Measurements from ENCODE around the gene ZNF557.
A peak's percentile ranks its signal among the peaks of the same experiment; 100 is the strongest.
"Not testable (repeated sequence)": the region's sequence is repeated elsewhere in the genome, so short reads cannot be mapped to it uniquely, and the experiment has no call there.

ZNF557 gene

DNA sequence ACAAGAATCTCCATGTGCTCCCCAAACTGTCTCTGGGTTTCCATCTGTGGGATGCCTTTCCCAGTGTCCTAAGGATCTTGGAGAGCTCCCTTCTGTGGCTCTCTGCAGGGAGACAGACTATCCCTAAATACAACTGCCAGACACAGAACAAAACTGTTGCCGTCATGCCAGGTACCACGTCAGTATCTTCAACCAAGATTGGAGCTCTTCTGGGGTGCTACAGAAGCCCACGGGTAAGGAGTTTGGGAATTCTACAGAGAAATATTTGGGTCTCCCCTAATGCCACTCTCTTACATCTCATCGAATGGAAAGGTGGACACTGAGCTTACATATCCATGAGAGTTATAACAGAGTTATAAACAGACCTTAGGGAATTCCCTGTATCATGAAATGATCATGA lies 6.2 kb upstream of the ZNF557 start:
- TF ChIP-seq, protein P1, sequence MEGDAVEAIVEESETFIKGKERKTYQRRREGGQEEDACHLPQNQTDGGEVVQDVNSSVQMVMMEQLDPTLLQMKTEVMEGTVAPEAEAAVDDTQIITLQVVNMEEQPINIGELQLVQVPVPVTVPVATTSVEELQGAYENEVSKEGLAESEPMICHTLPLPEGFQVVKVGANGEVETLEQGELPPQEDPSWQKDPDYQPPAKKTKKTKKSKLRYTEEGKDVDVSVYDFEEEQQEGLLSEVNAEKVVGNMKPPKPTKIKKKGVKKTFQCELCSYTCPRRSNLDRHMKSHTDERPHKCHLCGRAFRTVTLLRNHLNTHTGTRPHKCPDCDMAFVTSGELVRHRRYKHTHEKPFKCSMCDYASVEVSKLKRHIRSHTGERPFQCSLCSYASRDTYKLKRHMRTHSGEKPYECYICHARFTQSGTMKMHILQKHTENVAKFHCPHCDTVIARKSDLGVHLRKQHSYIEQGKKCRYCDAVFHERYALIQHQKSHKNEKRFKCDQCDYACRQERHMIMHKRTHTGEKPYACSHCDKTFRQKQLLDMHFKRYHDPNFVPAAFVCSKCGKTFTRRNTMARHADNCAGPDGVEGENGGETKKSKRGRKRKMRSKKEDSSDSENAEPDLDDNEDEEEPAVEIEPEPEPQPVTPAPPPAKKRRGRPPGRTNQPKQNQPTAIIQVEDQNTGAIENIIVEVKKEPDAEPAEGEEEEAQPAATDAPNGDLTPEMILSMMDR (IDR thresholded peaks at IDR 0.05; ENCODE audit: low read depth, low read length) = no peak
- no peak for DNase-seq (ENCODE audit: extremely low read depth, low read depth)

DNA sequence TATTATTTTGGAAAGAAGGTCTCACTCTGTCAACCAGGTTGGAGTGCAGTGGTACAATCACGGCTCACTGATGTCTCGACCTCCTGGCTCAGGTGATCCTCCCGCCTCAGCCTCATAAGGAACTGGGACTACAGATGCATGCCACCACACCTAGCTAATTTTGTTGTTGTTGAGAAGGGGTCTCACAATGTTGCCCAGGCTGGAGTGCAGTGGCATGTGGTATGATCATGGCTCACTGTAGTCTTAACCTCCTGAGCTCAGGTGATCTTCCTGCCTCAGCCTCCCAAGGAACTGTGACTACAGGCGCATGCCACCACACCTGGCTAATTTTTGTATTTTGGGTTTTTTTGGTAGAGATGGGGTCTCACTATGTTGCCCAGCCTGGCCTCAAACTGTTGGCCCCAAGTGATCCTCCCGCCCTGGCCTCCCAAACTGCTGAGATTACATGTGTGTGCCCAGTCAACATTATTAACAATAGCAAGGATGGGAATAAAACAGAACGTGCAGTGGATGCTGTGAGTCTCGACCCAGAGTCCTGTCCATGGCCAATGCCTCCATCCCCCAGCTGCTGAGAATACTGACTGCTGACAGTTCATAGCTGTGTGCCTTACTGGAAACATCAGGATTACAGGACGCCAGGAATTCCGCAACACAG lies 5.6 kb upstream of the ZNF557 start:
- TF ChIP-seq, protein P1 (IDR thresholded peaks at IDR 0.05; ENCODE audit: low read depth, low read length) = no peak
- no peak for DNase-seq (ENCODE audit: extremely low read depth, low read depth)

DNA sequence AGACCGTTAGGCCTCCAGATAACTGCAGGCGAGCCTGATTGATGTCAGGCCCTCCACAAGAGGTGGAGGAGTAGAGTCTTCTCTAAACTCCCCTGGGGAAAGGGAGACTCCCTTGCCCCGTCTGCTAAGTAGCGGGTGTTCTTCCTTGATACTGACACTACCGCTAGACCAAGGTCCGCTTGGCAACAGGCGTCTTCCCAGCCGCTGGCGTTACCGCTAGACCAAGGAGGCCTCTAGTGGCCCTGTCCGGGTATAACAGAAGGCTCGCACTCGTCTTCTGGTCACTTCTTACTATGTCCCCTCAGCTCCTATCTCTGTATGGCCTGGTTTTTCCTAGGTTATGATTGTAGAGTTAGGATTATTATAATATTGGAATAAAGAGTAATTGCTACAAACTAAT lies 2.4 kb upstream of the ZNF557 start:
- TF ChIP-seq, protein P1 (IDR thresholded peaks at IDR 0.05; ENCODE audit: low read depth, low read length) = peak; percentile 9
- DNase-seq (ENCODE audit: extremely low read depth, low read depth) = not testable (repeated sequence)

DNA sequence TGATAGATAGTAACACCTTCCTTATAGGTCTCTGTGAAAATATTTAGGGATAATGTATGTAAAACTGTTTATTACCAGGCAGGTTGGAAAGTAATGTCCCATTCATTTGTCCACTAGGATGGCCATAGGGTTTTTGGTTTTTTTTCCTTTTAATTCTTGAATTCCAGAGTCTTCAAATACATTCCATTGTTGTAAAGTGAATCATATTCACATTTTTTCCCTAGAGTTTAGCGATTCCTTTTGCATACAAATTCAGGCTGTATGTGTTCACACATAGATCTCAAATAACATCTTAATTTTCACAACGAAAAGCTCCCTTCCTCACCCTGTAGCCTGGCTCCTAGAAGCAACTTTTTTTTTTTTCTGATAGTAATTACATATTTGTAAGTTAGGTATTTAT lies 1.8 kb upstream of the ZNF557 start:
- no peak for DNase-seq (ENCODE audit: extremely low read depth, low read depth)
- TF ChIP-seq, protein P1 (IDR thresholded peaks at IDR 0.05; ENCODE audit: low read depth, low read length) = no peak

DNA sequence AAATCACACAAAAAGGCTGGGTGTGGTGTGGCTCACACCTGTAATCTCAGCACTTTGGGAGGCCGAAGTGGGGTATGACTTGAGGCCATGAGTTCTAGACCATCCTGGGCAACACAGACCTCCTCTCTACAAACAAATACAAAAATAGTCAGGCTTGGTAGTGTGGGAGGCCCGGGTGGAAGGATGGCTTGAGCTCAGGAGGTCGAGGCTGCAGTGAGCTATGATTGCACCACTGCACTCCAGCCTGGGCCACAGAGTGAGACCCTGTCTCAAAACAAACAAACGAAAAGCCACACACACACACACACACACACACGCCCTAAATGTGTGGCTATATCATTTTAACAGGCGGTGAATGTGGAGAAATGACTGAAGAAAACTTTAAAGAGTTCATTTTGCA lies 904 bp upstream of the ZNF557 start:
- TF ChIP-seq, protein P1 (IDR thresholded peaks at IDR 0.05; ENCODE audit: low read depth, low read length) = no peak
- no peak for DNase-seq (ENCODE audit: extremely low read depth, low read depth)

DNA sequence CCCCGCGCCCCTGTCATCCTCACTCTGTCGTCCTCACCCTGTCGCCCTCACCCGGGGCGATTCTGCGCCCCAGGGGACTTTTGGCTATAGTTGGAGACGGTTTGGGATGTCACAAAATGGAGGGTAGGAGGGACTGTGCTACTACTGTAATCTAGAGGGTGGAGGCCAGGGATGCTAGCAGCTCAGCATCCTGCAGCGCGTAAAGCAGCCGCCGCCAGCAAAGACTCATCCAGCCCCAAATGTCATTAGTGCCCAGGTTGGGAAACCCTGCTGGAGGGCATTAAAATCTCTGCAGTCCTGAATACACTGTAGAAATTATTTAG lies 362 bp downstream of the ZNF557 start:
- TF ChIP-seq, protein P1 (IDR thresholded peaks at IDR 0.05; ENCODE audit: low read depth, low read length) = no peak
- no peak for DNase-seq (ENCODE audit: extremely low read depth, low read depth)

DNA sequence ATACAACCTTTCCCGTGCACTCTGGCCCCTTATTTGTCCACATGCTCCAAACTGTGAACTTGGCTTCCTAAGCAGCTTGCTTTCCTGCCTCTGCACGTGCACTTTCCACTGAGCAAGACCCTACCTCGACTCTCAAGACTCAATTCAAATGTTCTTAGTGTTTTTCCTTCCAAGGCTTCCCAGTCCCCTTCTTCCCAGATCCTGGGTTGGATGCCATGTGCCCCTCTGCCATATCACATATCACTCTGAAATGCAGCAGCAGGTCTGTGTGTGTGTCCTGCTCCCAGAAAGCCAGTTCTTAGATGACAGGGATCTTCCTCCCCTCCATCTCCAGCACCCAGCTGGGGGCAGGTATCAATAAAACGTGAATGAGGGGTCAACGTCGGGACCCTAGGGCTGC lies 3.0 kb downstream of the ZNF557 start:
- TF ChIP-seq, protein P1 (IDR thresholded peaks at IDR 0.05; ENCODE audit: low read depth, low read length) = no peak
- DNase-seq (ENCODE audit: extremely low read depth, low read depth) = no peak

Measured in AG09319 (cell line).